ENCODE results near the gene TMEM150B. TPM values are rescaled to one million over a fixed set of nuclear protein-coding genes. Genes with fewer than 3 reads are reported as not detected.
A peak's percentile ranks its signal among the peaks of the same experiment; 100 is the strongest.

The TMEM150B gene
- total and polyA plus RNA-seq, 9 of the 15 experiments (the other 6 are each of a cell fraction or from before 2014, with no cell fraction given), result 0.47 to 1.3 (median 0.74) TPM; not detected in 2

GRCh38 chr19:55301459-55302317, 23.5 kb downstream of the TMEM150B start (continued):
- TF ChIP-seq ZNF398 (CRISPR knock-in tag; IDR thresholded peaks at IDR 0.05), result no peak
- TF ChIP-seq, protein P1, sequence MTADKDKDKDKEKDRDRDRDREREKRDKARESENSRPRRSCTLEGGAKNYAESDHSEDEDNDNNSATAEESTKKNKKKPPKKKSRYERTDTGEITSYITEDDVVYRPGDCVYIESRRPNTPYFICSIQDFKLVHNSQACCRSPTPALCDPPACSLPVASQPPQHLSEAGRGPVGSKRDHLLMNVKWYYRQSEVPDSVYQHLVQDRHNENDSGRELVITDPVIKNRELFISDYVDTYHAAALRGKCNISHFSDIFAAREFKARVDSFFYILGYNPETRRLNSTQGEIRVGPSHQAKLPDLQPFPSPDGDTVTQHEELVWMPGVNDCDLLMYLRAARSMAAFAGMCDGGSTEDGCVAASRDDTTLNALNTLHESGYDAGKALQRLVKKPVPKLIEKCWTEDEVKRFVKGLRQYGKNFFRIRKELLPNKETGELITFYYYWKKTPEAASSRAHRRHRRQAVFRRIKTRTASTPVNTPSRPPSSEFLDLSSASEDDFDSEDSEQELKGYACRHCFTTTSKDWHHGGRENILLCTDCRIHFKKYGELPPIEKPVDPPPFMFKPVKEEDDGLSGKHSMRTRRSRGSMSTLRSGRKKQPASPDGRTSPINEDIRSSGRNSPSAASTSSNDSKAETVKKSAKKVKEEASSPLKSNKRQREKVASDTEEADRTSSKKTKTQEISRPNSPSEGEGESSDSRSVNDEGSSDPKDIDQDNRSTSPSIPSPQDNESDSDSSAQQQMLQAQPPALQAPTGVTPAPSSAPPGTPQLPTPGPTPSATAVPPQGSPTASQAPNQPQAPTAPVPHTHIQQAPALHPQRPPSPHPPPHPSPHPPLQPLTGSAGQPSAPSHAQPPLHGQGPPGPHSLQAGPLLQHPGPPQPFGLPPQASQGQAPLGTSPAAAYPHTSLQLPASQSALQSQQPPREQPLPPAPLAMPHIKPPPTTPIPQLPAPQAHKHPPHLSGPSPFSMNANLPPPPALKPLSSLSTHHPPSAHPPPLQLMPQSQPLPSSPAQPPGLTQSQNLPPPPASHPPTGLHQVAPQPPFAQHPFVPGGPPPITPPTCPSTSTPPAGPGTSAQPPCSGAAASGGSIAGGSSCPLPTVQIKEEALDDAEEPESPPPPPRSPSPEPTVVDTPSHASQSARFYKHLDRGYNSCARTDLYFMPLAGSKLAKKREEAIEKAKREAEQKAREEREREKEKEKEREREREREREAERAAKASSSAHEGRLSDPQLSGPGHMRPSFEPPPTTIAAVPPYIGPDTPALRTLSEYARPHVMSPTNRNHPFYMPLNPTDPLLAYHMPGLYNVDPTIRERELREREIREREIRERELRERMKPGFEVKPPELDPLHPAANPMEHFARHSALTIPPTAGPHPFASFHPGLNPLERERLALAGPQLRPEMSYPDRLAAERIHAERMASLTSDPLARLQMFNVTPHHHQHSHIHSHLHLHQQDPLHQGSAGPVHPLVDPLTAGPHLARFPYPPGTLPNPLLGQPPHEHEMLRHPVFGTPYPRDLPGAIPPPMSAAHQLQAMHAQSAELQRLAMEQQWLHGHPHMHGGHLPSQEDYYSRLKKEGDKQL (CRISPR knock-in tag; IDR thresholded peaks at IDR 0.05; ENCODE audit: borderline replicate concordance), result no peak
- TF ChIP-seq SP2 (IDR thresholded peaks at IDR 0.05; ENCODE audit: extremely low read depth, low read depth, low read length, poor library complexity, severe bottlenecking), result no peak
- no peak for TF ChIP-seq EZH2 (IDR thresholded peaks at IDR 0.05; ENCODE audit: borderline replicate concordance, low read depth, low read length)
- no peak for TF ChIP-seq ZKSCAN3 (CRISPR knock-in tag; IDR thresholded peaks at IDR 0.05)
- no peak for TF ChIP-seq PHB2 (IDR thresholded peaks at IDR 0.05; ENCODE audit: low read depth)
- no peak for TF ChIP-seq KHSRP (IDR thresholded peaks at IDR 0.05)
- TF ChIP-seq ZBTB5 (IDR thresholded peaks at IDR 0.05), result no peak
- TF ChIP-seq HMG20B (CRISPR knock-in tag; IDR thresholded peaks at IDR 0.05), result no peak
- TF ChIP-seq PCBP1 (IDR thresholded peaks at IDR 0.05; ENCODE audit: low read depth, low read length, poor library complexity, severe bottlenecking), result no peak
- peak; percentile 62; the same call in 1 of the 2 replicates for TF ChIP-seq SP1 (CRISPR knock-in tag; IDR thresholded peaks at IDR 0.05)
- no peak for TF ChIP-seq TBL1XR1 (IDR thresholded peaks at IDR 0.05; ENCODE audit: low read length in 2 of 2)
- TF ChIP-seq CREB5 (CRISPR knock-in tag; IDR thresholded peaks at IDR 0.05), result no peak
- no peak; the same call in 1 of the 2 replicates for TF ChIP-seq MAX (CRISPR knock-in tag; IDR thresholded peaks at IDR 0.05)
- peak; percentile 94 for TF ChIP-seq ZBTB7A (IDR thresholded peaks at IDR 0.05; ENCODE audit: borderline replicate concordance, control insufficient read depth, low read depth, low read length)
- 0 out of 2 replicates have a peak, but pooled peaks have one; percentile 27 for TF ChIP-seq PHB (CRISPR knock-in tag; IDR thresholded peaks at IDR 0.05)

All from K562 (cell line).